KMS-11 (cell line): Measurements from ENCODE around the gene MCF2L.

Source experiments
- H2AFZ ChIP-seq: fragments of 200-600 bp; sonication (generic); 2 replicates; pipeline ENCODE4 v1.6.1; 2016; ENCODE audit warnings: antibody characterized with exemption, mixed run types, low read depth
- H3K27ac ChIP-seq: fragments of 200-600 bp; sonication (generic); 2 replicates; pipeline ENCODE4 v1.6.1; 2016; ENCODE audit warnings: mild to moderate bottlenecking, mixed run types
- H3K27me3 ChIP-seq: fragments of 200-600 bp; sonication (generic); 2 replicates; pipeline ENCODE4 v1.6.1; 2017; ENCODE audit warnings: mild to moderate bottlenecking, low read depth, mixed run types, moderate library complexity; ENCODE audit not compliant: insufficient read depth
- H3K36me3 ChIP-seq: fragments of 200-600 bp; sonication (generic); 2 replicates; pipeline ENCODE4 v1.6.1; 2017; ENCODE audit warnings: mild to moderate bottlenecking, mixed run types; ENCODE audit not compliant: insufficient read depth
- H3K4me1 ChIP-seq: fragments of 200-600 bp; sonication (generic); 2 replicates; pipeline ENCODE4 v1.6.1; 2016; ENCODE audit warnings: mild to moderate bottlenecking, low read depth, mixed run types; ENCODE audit not compliant: poor library complexity, severe bottlenecking
- H3K4me2 ChIP-seq: fragments of 200-600 bp; sonication (generic); 2 replicates; pipeline ENCODE4 v1.7.0; 2016; ENCODE audit warnings: mild to moderate bottlenecking, mixed run types
- H3K4me3 ChIP-seq: fragments of 200-600 bp; sonication (generic); IDR thresholded peaks from 2 replicates; pipeline ENCODE4 v1.6.1; 2017; ENCODE audit warnings: low read depth, low read length, mixed read lengths; ENCODE audit not compliant: insufficient read depth
- H3K79me2 ChIP-seq: fragments of 200-600 bp; sonication (generic); 2 replicates; pipeline ENCODE4 v1.6.1; 2016; ENCODE audit warnings: low read depth, mixed run types; ENCODE audit not compliant: insufficient read depth
- H3K9ac ChIP-seq: fragments of 200-600 bp; sonication (generic); 2 replicates; pipeline ENCODE4 v1.6.1; 2016; ENCODE audit warnings: mild to moderate bottlenecking, mixed run types
- H4K20me1 ChIP-seq: fragments of 200-600 bp; sonication (generic); 2 replicates; pipeline ENCODE4 v1.6.1; 2016; ENCODE audit warnings: mild to moderate bottlenecking, mixed run types; ENCODE audit not compliant: insufficient read depth
- CTCF ChIP-seq: fragments of 200-600 bp; sonication (generic); conservative IDR thresholded peaks from 2 replicates; pipeline ENCODE4 v1.6.1; 2017; ENCODE audit warnings: low read depth, mild to moderate bottlenecking, antibody characterized with exemption, low read length, moderate library complexity, mixed read lengths

The MCF2L gene

GRCh38 chr13:113124211-113124970 lies 155.4 kb downstream of the MCF2L start:
- no peaks in the 10 kb centered on the region for H4K20me1 ChIP-seq
- H3K4me1 ChIP-seq, result no peaks in the 10 kb centered on the region
- H3K4me3 ChIP-seq, result no peak overlapping the region
- no peak overlapping the region for H2AFZ ChIP-seq
- no peak overlapping the region for H3K9ac ChIP-seq
- H3K79me2 ChIP-seq, result no peaks in the 10 kb centered on the region
- no peaks in the 10 kb centered on the region for H3K36me3 ChIP-seq
- no peak overlapping the region for H3K27ac ChIP-seq
- peaks cover 2% of the 10 kb centered on the region; the same call in 1 of the 2 replicates for H3K27me3 ChIP-seq
- no peak overlapping the region for H3K4me2 ChIP-seq
- no peak for TF ChIP-seq CTCF

- Histone ChIP-seq H3K4me3 (no peak overlapping the region), H3K4me1 (no peaks in the 10 kb centered on the region), H3K9ac (no peak overlapping the region), H3K27ac (no peak overlapping the region), H4K20me1 (no peaks in the 10 kb centered on the region), H3K4me2 (no peak overlapping the region), H2AFZ (no peak overlapping the region), H3K27me3 (no peaks in the 10 kb centered on the region; the same call in 1 of the 2 replicates), H3K79me2 (no peaks in the 10 kb centered on the region), H3K36me3 (no peaks in the 10 kb centered on the region)
- no peak for TF ChIP-seq CTCF
These were observed 156.7 kb downstream of the MCF2L start for GRCh38 chr13:113125506-113126264.

- no peak overlapping the region for H3K4me3 ChIP-seq
- no peak overlapping the region for H3K4me2 ChIP-seq
- no peaks in the 10 kb centered on the region for H4K20me1 ChIP-seq
- H3K27ac ChIP-seq, result no peak overlapping the region
- H3K4me1 ChIP-seq, result no peaks in the 10 kb centered on the region
- H3K27me3 ChIP-seq, result no peaks in the 10 kb centered on the region
- no peaks in the 10 kb centered on the region for H3K79me2 ChIP-seq
- no peak overlapping the region for H3K9ac ChIP-seq
- no peak overlapping the region for H2AFZ ChIP-seq
- H3K36me3 ChIP-seq, result no peaks in the 10 kb centered on the region
- TF ChIP-seq CTCF, result no peak
These were observed 157.5 kb downstream of the MCF2L start for GRCh38 chr13:113126265-113127150.

- Histone ChIP-seq H3K36me3 (no peaks in the 10 kb centered on the region), H3K4me2 (no peak overlapping the region), H3K9ac (no peak overlapping the region), H2AFZ (no peak overlapping the region), H3K27me3 (no peaks in the 10 kb centered on the region), H4K20me1 (no peaks in the 10 kb centered on the region), H3K4me3 (no peak overlapping the region), H3K4me1 (no peaks in the 10 kb centered on the region), H3K79me2 (no peaks in the 10 kb centered on the region), H3K27ac (no peak overlapping the region)
- no peak for TF ChIP-seq CTCF
These were observed 160.5 kb downstream of the MCF2L start for GRCh38 chr13:113129480-113129879.
